ENCODE measurements around the gene PRAMEF4.
"Not testable (repeated sequence)": the region's sequence is repeated elsewhere in the genome, so short reads cannot be mapped to it uniquely, and the experiment has no call there.

The PRAMEF4 gene

DNA sequence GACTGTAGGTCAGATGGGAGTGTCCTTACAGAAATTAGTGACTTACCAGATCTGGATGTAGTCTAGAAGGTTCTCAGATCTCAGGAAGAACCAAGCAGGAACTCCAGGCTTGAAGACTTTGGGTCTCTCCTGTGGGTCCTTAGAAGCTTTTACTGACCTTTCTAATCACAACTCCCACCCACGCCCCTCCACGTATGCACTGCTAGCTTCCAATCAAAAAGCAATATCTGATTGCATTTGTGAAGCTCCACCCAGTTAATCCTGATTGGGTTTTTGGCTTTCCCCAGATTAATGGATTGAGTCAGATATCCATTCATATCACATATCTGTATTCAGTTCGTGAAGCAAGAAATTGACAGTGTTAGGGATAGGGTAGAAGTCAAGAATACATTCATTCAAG lies at the start of gene PRAMEF4:
PRAMEF4 (minus strand) TSS at position 101 of the 400 bp plus-strand sequence. CDS start 2,807 bp downstream, outside the sequence.
- not testable (repeated sequence) for H3K36me3 Mint-ChIP-seq (ENCODE audit: low read depth); DNase-seq; H3K27me3 Mint-ChIP-seq (ENCODE audit: low read depth, poor library complexity); H3K4me3 Mint-ChIP-seq; H3K4me1 Mint-ChIP-seq; H3K27ac Mint-ChIP-seq
- H3K9me3 Mint-ChIP-seq: peaks cover 15% of the 10 kb centered on the region

DNA sequence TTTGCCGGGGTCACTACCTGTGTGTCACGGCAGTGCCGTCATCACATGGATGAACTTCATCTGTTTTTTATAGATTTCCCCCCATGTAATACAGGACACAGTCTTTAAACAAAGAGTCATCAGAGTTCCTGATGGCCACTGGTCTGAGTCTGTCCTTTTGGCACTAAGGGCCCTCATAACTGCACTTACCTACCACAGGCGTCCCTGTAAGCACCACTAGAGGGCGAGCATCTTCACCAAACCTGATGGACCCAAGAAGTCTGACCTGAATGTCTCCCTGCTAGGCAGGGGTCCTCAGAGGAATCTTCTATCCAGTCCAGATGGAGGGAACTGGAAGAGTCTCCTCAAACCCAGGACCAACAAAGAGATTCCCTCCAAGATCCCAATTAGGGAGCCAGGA lies 38.4 kb upstream of the PRAMEF4 start:
- not testable (repeated sequence) for H3K9me3 Mint-ChIP-seq; H3K27ac Mint-ChIP-seq; H3K27me3 Mint-ChIP-seq (ENCODE audit: low read depth, poor library complexity); H3K4me3 Mint-ChIP-seq; DNase-seq; H3K36me3 Mint-ChIP-seq (ENCODE audit: low read depth); H3K4me1 Mint-ChIP-seq

DNA sequence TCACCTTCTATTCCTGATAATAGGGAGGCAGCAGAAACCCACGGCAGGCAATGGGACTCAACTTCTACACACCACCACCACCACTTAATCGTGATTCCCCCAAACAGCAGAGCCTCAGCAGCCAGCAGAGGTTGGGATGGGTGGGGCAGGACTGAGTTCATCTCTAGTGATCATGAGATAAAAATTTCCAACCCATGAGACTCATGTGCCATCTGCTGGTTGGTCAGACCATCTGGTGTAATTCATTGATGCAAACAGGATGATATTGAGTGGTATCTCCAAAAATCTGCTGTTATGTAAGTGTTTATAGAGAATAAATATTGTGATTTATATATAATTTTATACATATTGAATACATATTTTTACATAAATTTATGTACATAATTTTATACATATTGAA lies 35.7 kb upstream of the PRAMEF4 start:
- H3K9me3 Mint-ChIP-seq; H3K27me3 Mint-ChIP-seq (ENCODE audit: low read depth, poor library complexity); H3K36me3 Mint-ChIP-seq (ENCODE audit: low read depth); H3K4me1 Mint-ChIP-seq; H3K27ac Mint-ChIP-seq; H3K4me3 Mint-ChIP-seq; DNase-seq: not testable (repeated sequence)

DNA sequence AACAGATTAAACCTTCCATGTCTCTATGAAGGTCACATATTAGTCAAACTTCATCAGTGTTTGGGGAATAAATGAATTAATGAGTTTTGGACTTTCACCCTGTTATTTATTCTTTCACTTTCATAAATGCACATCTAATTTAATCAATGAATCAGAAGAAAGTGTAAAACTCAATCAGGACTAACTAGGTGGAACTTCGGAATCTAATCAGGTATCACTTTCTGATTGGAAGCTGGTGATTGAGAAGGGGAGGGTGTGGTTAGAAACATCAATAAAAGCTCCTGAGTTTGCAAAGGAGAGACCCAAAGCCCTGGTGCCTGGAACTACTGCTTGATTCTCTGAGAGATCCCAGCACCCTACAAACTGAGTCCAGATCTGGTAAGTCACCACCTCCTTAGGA lies 30.3 kb upstream of the PRAMEF4 start, which contains the start of gene PRAMEF7:
PRAMEF7 (plus strand) TSS at position 301 of the 400 bp plus-strand sequence. CDS start 1,083 bp downstream, outside the sequence.
- H3K27ac Mint-ChIP-seq; H3K36me3 Mint-ChIP-seq (ENCODE audit: low read depth): not testable (repeated sequence)

DNA sequence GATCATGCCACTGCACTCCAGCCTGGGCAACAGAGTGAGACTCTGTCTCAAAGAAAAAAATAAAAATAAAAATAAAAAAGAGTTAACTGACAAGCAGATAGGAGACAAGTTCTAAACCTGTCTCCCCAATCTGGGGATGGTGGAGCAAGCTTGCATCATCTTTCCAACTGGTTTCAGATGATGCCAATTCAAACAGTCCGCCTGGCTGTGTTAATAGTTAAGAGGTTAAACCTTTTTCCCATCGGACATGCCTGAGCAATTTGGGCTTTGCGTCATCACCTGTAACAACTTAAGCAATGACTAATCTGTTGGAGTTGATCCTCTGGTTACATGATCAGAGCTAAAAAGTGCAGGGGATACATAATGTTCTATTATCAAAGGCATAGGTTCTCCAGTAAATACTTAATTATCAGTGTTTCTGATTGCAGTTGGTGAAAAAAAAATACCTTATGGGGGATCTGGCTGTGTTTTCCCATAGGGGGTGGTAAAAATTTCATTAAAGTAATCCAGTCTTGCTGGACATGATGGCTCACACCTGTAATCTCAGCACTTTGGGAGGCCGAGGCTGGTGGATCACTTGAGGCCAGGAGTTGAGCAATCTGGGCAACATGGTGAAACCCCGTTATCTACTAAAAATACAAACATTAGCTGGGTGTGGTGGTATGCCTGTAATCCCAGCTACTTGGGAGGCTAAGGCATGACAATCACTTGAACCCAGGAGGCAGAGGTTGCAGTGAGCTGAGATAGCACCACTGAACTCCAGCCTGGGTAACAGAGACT lies 18.0 kb upstream of the PRAMEF4 start:
- not testable (repeated sequence) for H3K4me1 Mint-ChIP-seq; H3K9me3 Mint-ChIP-seq; H3K4me3 Mint-ChIP-seq; H3K27me3 Mint-ChIP-seq (ENCODE audit: low read depth, poor library complexity); H3K27ac Mint-ChIP-seq; DNase-seq; H3K36me3 Mint-ChIP-seq (ENCODE audit: low read depth)

More for the DNA sequence above, 30.3 kb upstream of the PRAMEF4 start, which contains the start of gene PRAMEF7:
- not testable (repeated sequence) for DNase-seq; H3K9me3 Mint-ChIP-seq; H3K4me1 Mint-ChIP-seq; H3K4me3 Mint-ChIP-seq; H3K27me3 Mint-ChIP-seq (ENCODE audit: low read depth, poor library complexity)

DNA sequence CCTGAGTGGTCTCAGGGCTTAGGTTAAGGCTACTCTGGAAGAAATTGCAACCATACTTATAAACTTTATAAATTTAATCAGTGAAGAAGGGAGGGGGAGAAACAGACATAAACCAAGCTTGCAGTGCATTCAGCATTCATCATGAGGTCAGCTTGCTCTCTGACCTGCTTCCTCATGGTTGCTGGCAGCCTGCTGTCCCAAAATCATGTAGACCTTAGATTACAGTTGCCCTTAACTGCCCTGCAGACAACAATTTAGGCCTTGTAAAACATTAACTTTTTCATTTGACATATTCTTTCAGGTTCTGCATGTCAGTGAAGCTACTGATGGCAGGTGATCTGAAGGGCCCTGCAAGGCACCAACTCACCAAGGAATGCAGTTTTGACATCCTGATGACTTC lies 13.2 kb upstream of the PRAMEF4 start:
- not testable (repeated sequence) for DNase-seq; H3K27ac Mint-ChIP-seq; H3K27me3 Mint-ChIP-seq (ENCODE audit: low read depth, poor library complexity); H3K9me3 Mint-ChIP-seq; H3K4me3 Mint-ChIP-seq; H3K4me1 Mint-ChIP-seq; H3K36me3 Mint-ChIP-seq (ENCODE audit: low read depth)

DNA sequence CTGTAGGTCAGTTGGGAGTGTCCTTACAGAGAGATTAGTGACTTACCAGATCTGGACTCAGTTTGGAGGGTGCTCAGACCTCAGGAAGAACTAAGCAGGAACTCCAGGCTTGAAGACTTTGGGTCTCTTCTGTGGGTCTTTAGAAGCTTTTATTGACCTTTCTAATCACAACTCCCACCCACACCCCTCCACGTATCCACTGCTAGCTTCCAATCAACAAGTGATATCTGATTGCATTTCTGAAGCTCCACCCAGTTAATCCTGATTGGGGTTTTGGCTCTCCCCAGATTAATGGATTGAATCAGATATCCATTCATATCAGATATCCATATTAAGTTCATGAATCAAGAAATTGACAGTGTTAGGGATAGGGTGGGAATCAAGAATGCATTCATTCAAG lies 12.2 kb upstream of the PRAMEF4 start, which contains the start of gene PRAMEF10:
PRAMEF10 (minus strand) TSS at position 101 of the 400 bp plus-strand sequence. CDS start 2,423 bp downstream, outside the sequence.
- H3K27me3 Mint-ChIP-seq (ENCODE audit: low read depth, poor library complexity); H3K36me3 Mint-ChIP-seq (ENCODE audit: low read depth); H3K4me3 Mint-ChIP-seq; H3K4me1 Mint-ChIP-seq; H3K27ac Mint-ChIP-seq; H3K9me3 Mint-ChIP-seq; DNase-seq: not testable (repeated sequence)

DNA sequence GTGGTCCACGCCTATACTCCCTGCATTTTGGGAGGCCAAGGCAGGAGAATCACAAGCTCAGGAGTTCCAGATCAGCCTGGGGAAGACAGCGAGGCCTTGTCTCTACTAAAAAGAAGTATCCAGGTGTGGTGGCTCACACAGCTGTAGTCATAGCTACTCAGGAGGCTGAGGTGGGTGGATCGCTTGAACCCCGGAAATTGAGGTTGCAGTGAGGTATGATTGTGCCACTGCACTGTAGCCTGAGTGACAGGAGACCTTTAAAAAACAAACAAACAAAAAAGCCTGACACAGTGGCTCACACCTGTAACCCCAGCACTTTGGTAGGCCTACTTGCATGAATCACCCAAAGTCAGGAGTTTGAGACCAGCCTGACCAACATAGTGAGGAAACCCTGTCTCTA lies 7.5 kb downstream of the PRAMEF4 start:
- H3K4me1 Mint-ChIP-seq; H3K36me3 Mint-ChIP-seq (ENCODE audit: low read depth); DNase-seq; H3K4me3 Mint-ChIP-seq; H3K27ac Mint-ChIP-seq; H3K27me3 Mint-ChIP-seq (ENCODE audit: low read depth, poor library complexity): not testable (repeated sequence)
- H3K9me3 Mint-ChIP-seq: peaks cover 12% of the 10 kb centered on the region

DNA sequence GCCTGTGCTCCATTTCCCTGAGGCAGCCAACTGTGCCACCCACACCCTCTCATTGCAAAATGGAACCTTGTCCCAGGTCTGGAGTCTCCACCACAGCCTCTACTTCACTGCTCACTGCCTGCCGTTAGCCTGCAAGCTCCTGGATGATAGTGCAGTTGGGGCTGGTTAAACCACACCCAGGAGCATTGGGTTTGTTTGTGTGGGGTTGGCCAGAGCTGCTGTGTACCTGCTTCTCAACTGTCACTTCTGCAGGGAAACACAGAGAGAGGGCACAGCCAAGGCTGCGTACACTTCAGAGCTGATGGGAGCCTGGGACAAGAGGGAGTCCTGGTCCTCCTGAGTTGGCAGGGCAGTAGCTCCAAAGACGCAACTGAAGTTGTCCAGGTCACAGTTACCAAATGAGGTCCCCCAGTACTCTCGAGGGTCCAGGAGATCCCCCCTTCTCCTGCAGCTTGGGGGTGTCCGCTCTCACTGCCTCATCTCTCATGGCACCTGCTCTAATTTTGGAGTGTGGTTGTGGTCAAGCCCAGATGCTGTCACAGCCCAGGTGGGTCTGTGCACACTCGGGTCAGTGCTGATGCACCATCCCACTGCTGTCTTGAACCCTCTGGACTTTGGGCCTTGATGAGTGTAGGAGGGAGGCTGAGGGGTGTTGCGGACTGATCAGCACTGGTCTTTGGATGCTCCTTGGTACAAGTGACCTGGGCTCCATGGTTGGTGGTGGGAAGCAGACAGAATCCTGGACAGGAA lies 22.7 kb downstream of the PRAMEF4 start:
- not testable (repeated sequence) for H3K27me3 Mint-ChIP-seq (ENCODE audit: low read depth, poor library complexity); H3K36me3 Mint-ChIP-seq (ENCODE audit: low read depth); H3K4me3 Mint-ChIP-seq; DNase-seq; H3K27ac Mint-ChIP-seq; H3K4me1 Mint-ChIP-seq
- H3K9me3 Mint-ChIP-seq: peaks cover 21% of the 10 kb centered on the region

DNA sequence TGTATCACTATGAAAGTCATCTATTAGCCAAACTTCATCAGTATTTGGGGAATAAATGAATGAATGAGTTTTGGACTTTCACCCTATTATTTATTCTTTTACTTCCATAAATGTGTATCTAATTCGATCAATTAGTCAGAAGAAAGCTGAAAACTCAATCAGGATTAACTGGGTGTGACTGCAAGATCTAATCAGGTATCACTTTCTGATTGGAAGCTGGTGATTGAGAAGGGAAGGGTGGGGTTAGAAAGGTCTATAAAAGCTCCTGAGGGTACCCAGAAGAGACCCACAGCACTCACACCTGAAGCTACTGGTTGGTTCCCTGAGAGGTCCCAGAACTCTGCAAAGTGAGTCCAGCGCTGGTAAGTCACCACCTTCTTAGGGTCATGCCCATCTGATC lies 29.2 kb downstream of the PRAMEF4 start, which contains the start of gene PRAMEF2:
PRAMEF2 (plus strand) TSS at position 301 of the 400 bp plus-strand sequence. CDS start 1,924 bp downstream, outside the sequence.
- not testable (repeated sequence) for H3K27me3 Mint-ChIP-seq (ENCODE audit: low read depth, poor library complexity); DNase-seq; H3K27ac Mint-ChIP-seq; H3K36me3 Mint-ChIP-seq (ENCODE audit: low read depth); H3K4me3 Mint-ChIP-seq; H3K4me1 Mint-ChIP-seq
- peaks cover 40% of the 10 kb centered on the region for H3K9me3 Mint-ChIP-seq
